CD4-positive, alpha-beta T cell (primary cell): Measurements from ENCODE around the gene CMIP. TPM values are rescaled to one million over a fixed set of nuclear protein-coding genes. Genes with fewer than 3 reads are reported as not detected.

Source experiments
- ATAC-seq: fragments of 200-7000 bp; cut with Tn5 transposase; one replicate; pipeline ENCODE4 v1.10.0; 2022; ENCODE audit warnings: mild to moderate bottlenecking; ENCODE audit not compliant: poor library complexity
- CTCF ChIA-PET: fragments of 350-600 bp; sonication (Branson Sonifier 250); formaldehyde crosslinking; loops from one replicate; lab custom pipeline; 2021; ENCODE audit warnings: antibody characterized with exemption, inconsistent platforms; lab: Charles Lee
- POLR2A ChIA-PET: fragments of 350-600 bp; sonication (Branson Sonifier 250); formaldehyde crosslinking; loops from one replicate; lab custom pipeline; 2021; ENCODE audit warnings: antibody characterized with exemption, inconsistent platforms; lab: Charles Lee
- DNase-seq, 14 experiments: peaks; one replicate each; pipeline ENCODE4 v3.0.0-alpha.2; 2013 to 2020; ENCODE audit warnings: mixed read lengths in 2 of 14
- H3K27ac ChIP-seq, 2 donors: one replicate each; pipeline versions ENCODE4 v1.5.1 to v1.7.0; 2013; ENCODE audit warnings: low read length in 2 of 2, low read depth in 1 of 2, mild to moderate bottlenecking in 1 of 2
- H3K27me3 ChIP-seq, 2 experiments: 1 replicate in 1 of 2; 2 replicates in 1 of 2; pipeline versions ENCODE4 v1.6.1 to v1.7.0; 2013; ENCODE audit warnings: low read length in 2 of 2, control low read depth in 1 of 2, mild to moderate bottlenecking in 1 of 2, moderate library complexity in 1 of 2; ENCODE audit not compliant: insufficient read depth in 2 of 2, control insufficient read depth in 1 of 2
- H3K36me3 ChIP-seq: one replicate; pipeline ENCODE4 v1.6.1; 2013; ENCODE audit warnings: low read length, control low read depth; ENCODE audit not compliant: insufficient read depth
- H3K4me1 ChIP-seq: one replicate; pipeline ENCODE4 v1.6.1; 2013; ENCODE audit warnings: low read length, control low read depth; ENCODE audit not compliant: insufficient read depth
- H3K4me3 ChIP-seq: one replicate; pipeline ENCODE4 v1.5.1; 2013; ENCODE audit warnings: mild to moderate bottlenecking, low read length, moderate library complexity
- H3K9me3 ChIP-seq, 2 experiments: 1 replicate in 1 of 2; 2 replicates in 1 of 2; pipeline versions ENCODE4 v1.6.1 to v1.7.0; 2013; ENCODE audit warnings: low read length in 2 of 2, mild to moderate bottlenecking in 2 of 2, control low read depth in 1 of 2, moderate library complexity in 1 of 2; ENCODE audit not compliant: control insufficient read depth in 1 of 2, insufficient read depth in 1 of 2
- H3K27ac Mint-ChIP-seq: one replicate; pipeline ENCODE4 v1.8.0; 2020; ENCODE audit warnings: mixed read lengths
- H3K27me3 Mint-ChIP-seq: one replicate; pipeline ENCODE4 v1.8.0; 2021; ENCODE audit warnings: mixed read lengths
- H3K36me3 Mint-ChIP-seq: one replicate; pipeline ENCODE4 v1.8.0; 2021; ENCODE audit warnings: low read depth, mixed read lengths
- H3K4me1 Mint-ChIP-seq: one replicate; pipeline ENCODE4 v1.8.0; 2021; ENCODE audit warnings: low read depth, mixed read lengths
- H3K4me3 Mint-ChIP-seq: one replicate; pipeline ENCODE4 v1.8.0; 2020; ENCODE audit warnings: mild to moderate bottlenecking, mixed read lengths
- H3K9me3 Mint-ChIP-seq: one replicate; pipeline ENCODE4 v1.8.0; 2020; ENCODE audit warnings: mixed read lengths
- CTCF ChIP-seq: fragments of 200-600 bp; IDR thresholded peaks from one replicate; pipeline ENCODE4 v1.8.0; 2022; ENCODE audit warnings: antibody characterized with exemption, mild to moderate bottlenecking
- intact Hi-C, 2 experiments: fragments of 100-400 bp; cut with DNase I in 1 of 2; cut with micrococcal nuclease in 1 of 2; formaldehyde crosslinking; loops; one replicate each; pipeline versions ENCODE4 v1.15.1 to v1.9.0; 2023 to 2025; cut with DNase I, micrococcal nuclease
- total RNA-seq, 174 experiments: library from RNA in 2 of 174; stranded (reverse) in 2 of 174; gene quantifications; one replicate each; pipeline ENCODE4 v1.2.3 and lab custom pipeline; 2021 to 2026

The CMIP gene
- total RNA-seq, 2 experiments from 2014 or later = 33.5 to 35.3 TPM

GRCh38 chr16:81645925-81646324, 201.3 kb downstream of the CMIP start:
- Mint-ChIP-seq H3K9me3 (no peaks in the 10 kb centered on the region), H3K27me3 (no peaks in the 10 kb centered on the region), H3K36me3 (peaks cover 16% of the 10 kb centered on the region), H3K27ac (no peak overlapping the region), H3K4me1 (peaks cover 18% of the 10 kb centered on the region), H3K4me3 (no peak overlapping the region)
- TF ChIP-seq CTCF = no peak
- ChIA-PET POLR2A (no interaction called here), CTCF (no interaction called here)
- Histone ChIP-seq H3K27me3 (no peaks in the 10 kb centered on the region), H3K4me1 (peaks cover 3% of the 10 kb centered on the region), H3K36me3 (peaks cover 6% of the 10 kb centered on the region), H3K9me3 (no peaks in the 10 kb centered on the region), H3K4me3 (no peak overlapping the region), H3K27ac (no peak overlapping the region)
- ATAC-seq = no peak
- intact Hi-C loops = no loop called here
- no peak for DNase-seq

- Histone ChIP-seq H3K36me3 (peaks cover 5% of the 10 kb centered on the region), H3K27ac (no peak overlapping the region), H3K9me3 (no peaks in the 10 kb centered on the region), H3K4me3 (no peak overlapping the region), H3K27me3 (no peaks in the 10 kb centered on the region), H3K4me1 (peaks cover 3% of the 10 kb centered on the region)
- H3K9me3 Mint-ChIP-seq = no peaks in the 10 kb centered on the region
- DNase-seq = no peak
- H3K4me1 Mint-ChIP-seq = peaks cover 18% of the 10 kb centered on the region
- ATAC-seq = no peak
- no peak overlapping the region for H3K27ac Mint-ChIP-seq
- H3K36me3 Mint-ChIP-seq = peaks cover 18% of the 10 kb centered on the region
- H3K4me3 Mint-ChIP-seq = no peak overlapping the region
- TF ChIP-seq CTCF = no peak
- intact Hi-C loops = no loop called here
- CTCF ChIA-PET = no interaction called here
- POLR2A ChIA-PET = no interaction called here
- no peaks in the 10 kb centered on the region for H3K27me3 Mint-ChIP-seq
Measured at GRCh38 chr16:81646561-81646960, 202.0 kb downstream of the CMIP start.

GRCh38 chr16:81647527-81647926, 202.9 kb downstream of the CMIP start:
- Histone ChIP-seq H3K4me1 (peaks cover 3% of the 10 kb centered on the region), H3K27ac (no peak overlapping the region), H3K27me3 (no peaks in the 10 kb centered on the region), H3K9me3 (no peaks in the 10 kb centered on the region), H3K36me3 (peaks cover 5% of the 10 kb centered on the region), H3K4me3 (no peak overlapping the region)
- no peaks in the 10 kb centered on the region for H3K27me3 Mint-ChIP-seq
- no peak for DNase-seq
- ATAC-seq = no peak
- H3K9me3 Mint-ChIP-seq = no peaks in the 10 kb centered on the region
- H3K4me3 Mint-ChIP-seq = no peak overlapping the region
- TF ChIP-seq CTCF = no peak
- intact Hi-C loops = no loop called here
- H3K4me1 Mint-ChIP-seq = peaks cover 14% of the 10 kb centered on the region
- ChIA-PET CTCF (no interaction called here), POLR2A (no interaction called here)
- no peak overlapping the region for H3K27ac Mint-ChIP-seq
- peaks cover 26% of the 10 kb centered on the region for H3K36me3 Mint-ChIP-seq
